ENCODE results near the gene CUX1.

Gene CUX1

DNA sequence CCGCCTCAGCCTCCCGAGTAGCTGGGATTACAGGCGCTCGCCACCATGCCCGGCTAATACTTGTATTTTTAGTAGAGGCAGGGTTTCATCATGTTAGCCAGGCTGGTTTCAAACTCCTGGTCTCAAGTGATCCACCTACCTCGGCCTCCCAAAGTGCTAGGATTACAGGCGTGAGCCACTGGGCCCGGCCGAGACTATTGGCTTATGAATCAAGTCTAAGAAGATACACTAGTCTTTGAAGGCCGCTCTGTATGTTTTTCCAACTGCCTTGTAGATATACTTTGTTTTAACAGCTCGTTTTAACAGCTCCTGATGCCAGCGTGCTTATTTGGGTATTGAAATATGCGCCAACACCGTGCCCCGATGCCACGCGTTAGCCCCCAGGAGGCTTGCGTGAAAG is 332.8 kb downstream of the CUX1 start:
- TF ChIP-seq NFIC (IDR thresholded peaks at IDR 0.05) (no peak), ZBTB7A (IDR thresholded peaks at IDR 0.05; ENCODE audit: low read depth) (no peak), YY1 (IDR thresholded peaks at IDR 0.05; ENCODE audit: low read depth) (no peak), CREB1 (IDR thresholded peaks at IDR 0.05; ENCODE audit: low read depth) (no peak), EGR1 (IDR thresholded peaks at IDR 0.05) (no peak), FOXM1 (IDR thresholded peaks at IDR 0.05; ENCODE audit: borderline replicate concordance, low read depth) (no peak), EP300 (IDR thresholded peaks at IDR 0.05; ENCODE audit: borderline replicate concordance) (no peak), TCF12 (IDR thresholded peaks at IDR 0.05; ENCODE audit: low read depth) (no peak), CEBPB (IDR thresholded peaks at IDR 0.05) (no peak), TEAD4 (IDR thresholded peaks at IDR 0.05) (no peak)

DNA sequence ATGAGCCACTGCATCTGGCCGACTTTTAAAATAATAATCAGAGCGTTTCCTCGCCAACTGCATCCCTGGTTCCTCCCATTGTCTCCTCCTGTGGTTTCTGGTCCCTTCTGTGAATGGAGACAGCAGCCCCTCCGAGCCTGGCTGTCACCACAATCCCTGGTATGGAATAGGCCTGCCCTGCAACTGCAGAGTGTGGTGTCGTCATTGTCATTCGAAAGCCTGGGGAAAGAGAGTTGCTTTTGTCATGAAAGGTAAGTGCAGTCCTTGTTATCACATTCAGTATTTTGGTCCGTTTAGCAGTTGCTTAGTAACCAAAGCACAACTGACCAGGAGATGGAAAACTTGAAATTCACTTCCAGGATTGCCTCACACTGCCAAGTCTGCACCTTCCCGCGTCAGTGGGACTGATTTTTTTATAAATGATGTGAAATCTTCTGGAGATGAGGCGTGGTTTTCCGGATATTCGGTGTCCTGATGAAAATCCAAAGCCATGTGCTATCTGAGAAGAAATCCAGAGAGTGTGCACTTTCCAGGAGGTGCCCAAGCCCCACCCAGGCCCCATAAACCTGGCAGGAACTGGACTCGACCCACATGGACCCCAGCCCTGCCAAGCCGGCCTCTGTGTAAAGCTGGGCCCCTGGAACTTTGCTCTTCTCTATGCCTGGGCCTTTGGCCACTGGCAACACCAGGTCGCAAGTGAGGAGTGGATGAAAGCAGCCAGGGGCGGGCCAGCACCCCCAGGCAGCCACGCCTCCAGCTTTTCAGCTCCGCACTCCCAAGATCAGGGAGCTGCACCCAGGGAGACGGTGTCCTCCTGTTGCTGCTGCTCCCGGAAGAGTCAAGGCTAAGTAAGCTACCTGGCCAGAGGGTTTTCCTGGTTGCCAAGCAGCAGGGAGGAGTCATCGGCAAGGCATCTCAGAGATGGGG is 335.5 kb downstream of the CUX1 start:
- no peak for TF ChIP-seq EGR1 (IDR thresholded peaks at IDR 0.05)
- TF ChIP-seq NFIC (IDR thresholded peaks at IDR 0.05) = no peak
- no peak for TF ChIP-seq FOXM1 (IDR thresholded peaks at IDR 0.05; ENCODE audit: borderline replicate concordance, low read depth)
- no peak for TF ChIP-seq CREB1 (IDR thresholded peaks at IDR 0.05; ENCODE audit: low read depth)
- no peak for TF ChIP-seq TAF1 (IDR thresholded peaks at IDR 0.05; ENCODE audit: low read depth)
- TF ChIP-seq, protein P1, sequence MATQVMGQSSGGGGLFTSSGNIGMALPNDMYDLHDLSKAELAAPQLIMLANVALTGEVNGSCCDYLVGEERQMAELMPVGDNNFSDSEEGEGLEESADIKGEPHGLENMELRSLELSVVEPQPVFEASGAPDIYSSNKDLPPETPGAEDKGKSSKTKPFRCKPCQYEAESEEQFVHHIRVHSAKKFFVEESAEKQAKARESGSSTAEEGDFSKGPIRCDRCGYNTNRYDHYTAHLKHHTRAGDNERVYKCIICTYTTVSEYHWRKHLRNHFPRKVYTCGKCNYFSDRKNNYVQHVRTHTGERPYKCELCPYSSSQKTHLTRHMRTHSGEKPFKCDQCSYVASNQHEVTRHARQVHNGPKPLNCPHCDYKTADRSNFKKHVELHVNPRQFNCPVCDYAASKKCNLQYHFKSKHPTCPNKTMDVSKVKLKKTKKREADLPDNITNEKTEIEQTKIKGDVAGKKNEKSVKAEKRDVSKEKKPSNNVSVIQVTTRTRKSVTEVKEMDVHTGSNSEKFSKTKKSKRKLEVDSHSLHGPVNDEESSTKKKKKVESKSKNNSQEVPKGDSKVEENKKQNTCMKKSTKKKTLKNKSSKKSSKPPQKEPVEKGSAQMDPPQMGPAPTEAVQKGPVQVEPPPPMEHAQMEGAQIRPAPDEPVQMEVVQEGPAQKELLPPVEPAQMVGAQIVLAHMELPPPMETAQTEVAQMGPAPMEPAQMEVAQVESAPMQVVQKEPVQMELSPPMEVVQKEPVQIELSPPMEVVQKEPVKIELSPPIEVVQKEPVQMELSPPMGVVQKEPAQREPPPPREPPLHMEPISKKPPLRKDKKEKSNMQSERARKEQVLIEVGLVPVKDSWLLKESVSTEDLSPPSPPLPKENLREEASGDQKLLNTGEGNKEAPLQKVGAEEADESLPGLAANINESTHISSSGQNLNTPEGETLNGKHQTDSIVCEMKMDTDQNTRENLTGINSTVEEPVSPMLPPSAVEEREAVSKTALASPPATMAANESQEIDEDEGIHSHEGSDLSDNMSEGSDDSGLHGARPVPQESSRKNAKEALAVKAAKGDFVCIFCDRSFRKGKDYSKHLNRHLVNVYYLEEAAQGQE (IDR thresholded peaks at IDR 0.05; ENCODE audit: low read depth) = no peak
- TF ChIP-seq RAD21 (IDR thresholded peaks at IDR 0.05; ENCODE audit: low read depth) = no peak
- TF ChIP-seq ZBTB7A (IDR thresholded peaks at IDR 0.05; ENCODE audit: low read depth) = no peak
- TF ChIP-seq TEAD4 (IDR thresholded peaks at IDR 0.05) = no peak
- TF ChIP-seq TCF12 (IDR thresholded peaks at IDR 0.05; ENCODE audit: low read depth) = no peak
- TF ChIP-seq EP300 (IDR thresholded peaks at IDR 0.05; ENCODE audit: borderline replicate concordance) = no peak
- TF ChIP-seq, protein P2, sequence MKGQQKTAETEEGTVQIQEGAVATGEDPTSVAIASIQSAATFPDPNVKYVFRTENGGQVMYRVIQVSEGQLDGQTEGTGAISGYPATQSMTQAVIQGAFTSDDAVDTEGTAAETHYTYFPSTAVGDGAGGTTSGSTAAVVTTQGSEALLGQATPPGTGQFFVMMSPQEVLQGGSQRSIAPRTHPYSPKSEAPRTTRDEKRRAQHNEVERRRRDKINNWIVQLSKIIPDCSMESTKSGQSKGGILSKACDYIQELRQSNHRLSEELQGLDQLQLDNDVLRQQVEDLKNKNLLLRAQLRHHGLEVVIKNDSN (IDR thresholded peaks at IDR 0.05) = no peak
- TF ChIP-seq, protein P3, sequence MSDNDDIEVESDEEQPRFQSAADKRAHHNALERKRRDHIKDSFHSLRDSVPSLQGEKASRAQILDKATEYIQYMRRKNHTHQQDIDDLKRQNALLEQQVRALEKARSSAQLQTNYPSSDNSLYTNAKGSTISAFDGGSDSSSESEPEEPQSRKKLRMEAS (IDR thresholded peaks at IDR 0.05) = no peak
- TF ChIP-seq YY1 (IDR thresholded peaks at IDR 0.05; ENCODE audit: low read depth) = no peak
- TF ChIP-seq CEBPB (IDR thresholded peaks at IDR 0.05) = no peak

DNA sequence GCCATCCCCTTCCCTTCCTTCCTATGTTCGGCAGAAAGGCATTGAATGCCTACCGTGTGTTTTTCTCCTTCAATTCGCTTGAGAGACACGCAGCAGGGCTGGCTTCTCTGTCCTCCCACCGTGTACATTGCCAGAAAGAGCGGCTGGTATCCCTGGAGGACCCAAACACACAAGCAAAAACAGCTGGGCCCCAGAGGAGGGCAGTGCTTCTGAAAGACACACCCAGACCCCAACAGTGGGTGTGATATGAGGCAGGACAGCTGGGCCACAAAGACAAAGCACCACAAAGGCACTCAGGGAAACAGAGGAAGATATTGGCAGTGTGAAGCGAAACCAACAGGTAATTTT is 336.1 kb downstream of the CUX1 start:
- TF ChIP-seq EP300 (IDR thresholded peaks at IDR 0.05; ENCODE audit: borderline replicate concordance) = no peak

DNA sequence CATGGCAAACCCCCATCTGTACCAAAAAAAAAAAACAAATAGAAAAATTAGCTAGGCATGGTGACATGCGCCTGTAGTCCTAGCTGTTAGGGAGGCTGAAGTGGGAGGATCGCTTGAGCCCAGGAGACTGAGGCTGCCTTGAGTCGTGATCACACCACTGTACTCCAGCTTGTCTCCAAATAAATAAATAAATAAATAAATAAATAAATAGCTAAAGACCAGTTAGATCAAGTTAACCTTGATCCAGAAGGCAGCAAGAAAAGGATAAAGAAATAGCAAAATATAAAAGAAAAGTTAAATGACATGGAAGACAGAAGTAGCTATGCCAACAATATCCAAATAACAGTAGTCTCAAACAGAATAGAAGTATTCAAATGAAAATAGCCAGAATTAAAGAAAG is 337.0 kb downstream of the CUX1 start:
- no peak for TF ChIP-seq FOXM1 (IDR thresholded peaks at IDR 0.05; ENCODE audit: borderline replicate concordance, low read depth)
- TF ChIP-seq RAD21 (IDR thresholded peaks at IDR 0.05; ENCODE audit: low read depth) = no peak
- no peak for TF ChIP-seq EGR1 (IDR thresholded peaks at IDR 0.05)
- TF ChIP-seq TCF12 (IDR thresholded peaks at IDR 0.05; ENCODE audit: low read depth) = no peak
- no peak for TF ChIP-seq NFIC (IDR thresholded peaks at IDR 0.05)

DNA sequence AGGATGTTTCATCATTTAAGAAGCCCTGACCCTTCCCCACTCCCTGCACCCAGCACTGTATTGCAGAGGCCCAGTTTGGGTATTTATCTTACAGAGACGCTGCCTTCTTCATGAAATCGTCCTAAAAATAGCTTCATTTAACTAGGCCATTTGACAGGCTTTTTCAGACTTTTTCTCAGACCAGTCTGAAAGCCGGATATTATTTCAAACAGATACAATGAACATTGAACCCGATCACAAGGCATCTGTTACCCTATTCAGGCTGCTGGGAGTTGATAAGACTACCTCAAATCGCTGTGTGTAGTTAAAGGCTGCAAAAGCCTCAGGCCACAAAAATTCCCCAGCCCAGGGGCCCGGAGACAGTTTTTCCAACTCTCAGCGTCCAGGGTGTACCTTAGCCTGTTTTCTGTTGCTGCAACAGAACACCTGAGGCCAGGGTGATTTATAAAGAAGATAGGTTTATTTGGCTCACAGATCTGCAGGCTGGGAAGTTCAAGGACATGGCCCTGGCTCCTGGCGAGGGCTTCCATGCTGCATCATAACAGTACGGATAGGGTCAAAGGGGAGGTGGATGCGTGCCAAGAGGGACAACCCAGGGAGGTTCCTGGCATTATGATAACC is 338.5 kb downstream of the CUX1 start:
- no peak for TF ChIP-seq EGR1 (IDR thresholded peaks at IDR 0.05)
- no peak for TF ChIP-seq CEBPB (IDR thresholded peaks at IDR 0.05)
- no peak for TF ChIP-seq FOXM1 (IDR thresholded peaks at IDR 0.05; ENCODE audit: borderline replicate concordance, low read depth)
- no peak for TF ChIP-seq TCF12 (IDR thresholded peaks at IDR 0.05; ENCODE audit: low read depth)
- TF ChIP-seq YY1 (IDR thresholded peaks at IDR 0.05; ENCODE audit: low read depth) = no peak
- no peak for TF ChIP-seq RAD21 (IDR thresholded peaks at IDR 0.05; ENCODE audit: low read depth)
- TF ChIP-seq, protein P3 (IDR thresholded peaks at IDR 0.05) = no peak

DNA sequence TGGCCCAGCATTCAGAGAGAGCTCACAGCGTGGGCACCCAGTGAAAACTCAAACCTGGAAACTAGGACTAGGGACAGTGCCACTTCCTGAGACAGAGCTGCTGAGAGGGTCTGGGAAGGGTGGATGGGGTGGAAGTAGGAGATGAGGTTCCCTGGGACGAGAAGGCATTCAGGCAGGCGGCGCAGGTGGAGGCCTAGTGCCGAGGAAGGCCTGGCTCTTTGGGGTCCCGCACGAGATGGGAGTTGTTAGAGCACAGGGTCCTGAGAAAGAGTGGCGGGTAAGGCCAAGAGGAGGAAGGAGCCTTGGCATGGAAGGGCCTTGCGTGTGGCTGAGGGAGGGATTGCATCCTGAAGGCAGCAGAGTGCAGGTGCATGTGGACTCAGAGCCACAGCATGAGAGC is 339.4 kb downstream of the CUX1 start:
- TF ChIP-seq FOXM1 (IDR thresholded peaks at IDR 0.05; ENCODE audit: borderline replicate concordance, low read depth) (no peak), YY1 (IDR thresholded peaks at IDR 0.05; ENCODE audit: low read depth) (no peak)
- TF ChIP-seq, protein P2 (IDR thresholded peaks at IDR 0.05) = no peak

DNA sequence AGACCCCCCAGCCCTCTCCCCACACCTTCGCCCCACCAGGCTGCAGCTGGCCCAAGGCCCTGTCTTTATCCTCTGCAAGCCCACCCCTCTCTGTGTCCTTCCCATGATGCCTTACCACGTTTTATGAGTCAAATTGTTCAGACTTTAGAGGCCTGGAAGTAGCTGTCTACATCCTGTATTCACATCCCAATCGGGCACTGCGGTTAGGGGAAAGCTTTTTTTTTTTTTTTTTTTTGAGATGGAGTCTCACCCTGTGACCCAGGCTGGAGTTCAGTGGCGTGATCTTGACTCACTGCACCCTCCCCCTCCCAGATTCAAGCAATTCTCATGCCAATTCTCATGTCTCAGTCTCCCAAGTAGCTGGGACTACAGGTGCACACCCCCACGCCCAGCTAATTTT is 347.7 kb downstream of the CUX1 start:
- TF ChIP-seq NFIC (IDR thresholded peaks at IDR 0.05) (no peak), ZBTB7A (IDR thresholded peaks at IDR 0.05; ENCODE audit: low read depth) (no peak), EGR1 (IDR thresholded peaks at IDR 0.05) (no peak), CREB1 (IDR thresholded peaks at IDR 0.05; ENCODE audit: low read depth) (no peak), FOXM1 (IDR thresholded peaks at IDR 0.05; ENCODE audit: borderline replicate concordance, low read depth) (no peak), EP300 (IDR thresholded peaks at IDR 0.05; ENCODE audit: borderline replicate concordance) (no peak), CEBPB (IDR thresholded peaks at IDR 0.05) (no peak), TAF1 (IDR thresholded peaks at IDR 0.05; ENCODE audit: low read depth) (no peak), YY1 (IDR thresholded peaks at IDR 0.05; ENCODE audit: low read depth) (no peak), RAD21 (IDR thresholded peaks at IDR 0.05; ENCODE audit: low read depth) (no peak), TCF12 (IDR thresholded peaks at IDR 0.05; ENCODE audit: low read depth) (no peak), TEAD4 (IDR thresholded peaks at IDR 0.05) (no peak)
- TF ChIP-seq, protein P1 (IDR thresholded peaks at IDR 0.05; ENCODE audit: low read depth) = no peak
- TF ChIP-seq, protein P2 (IDR thresholded peaks at IDR 0.05) = no peak
- TF ChIP-seq, protein P3 (IDR thresholded peaks at IDR 0.05) = no peak
